Progenitor cell of endocrine pancreas (in vitro differentiated cells): ENCODE data around the gene GSX2. TPM values are rescaled to one million over a fixed set of nuclear protein-coding genes. Genes with fewer than 3 reads are reported as not detected.

Experiments
- DNase-seq: peaks from one replicate; pipeline ENCODE4 v3.0.0; 2021; ENCODE audit warnings: low spot score; ENCODE audit not compliant: unreplicated experiment
- H3K27ac Mint-ChIP-seq: 2 replicates; pipeline ENCODE4 v1.8.0; 2021; ENCODE audit warnings: mild to moderate bottlenecking, moderate library complexity, mixed read lengths
- H3K27me3 Mint-ChIP-seq: 2 replicates; pipeline ENCODE4 v1.8.0; 2021; ENCODE audit warnings: mixed read lengths
- H3K36me3 Mint-ChIP-seq: 2 replicates; pipeline ENCODE4 v1.8.0; 2022; ENCODE audit warnings: mixed read lengths; ENCODE audit not compliant: insufficient read depth
- H3K4me1 Mint-ChIP-seq: 2 replicates; pipeline ENCODE4 v1.8.0; 2021; ENCODE audit warnings: low read depth, mixed read lengths
- H3K4me3 Mint-ChIP-seq: 2 replicates; pipeline ENCODE4 v1.8.0; 2021; ENCODE audit warnings: low read depth, mild to moderate bottlenecking, moderate library complexity, mixed read lengths
- H3K9me3 Mint-ChIP-seq: 2 replicates; pipeline ENCODE4 v1.8.0; 2021; ENCODE audit warnings: low read depth, mixed read lengths
- CTCF ChIP-seq: fragments of 200-600 bp; sonication (generic); IDR thresholded peaks from one replicate; pipeline ENCODE4 v1.5.0; 2021; ENCODE audit warnings: antibody characterized with exemption, mild to moderate bottlenecking; ENCODE audit not compliant: unreplicated experiment
- total RNA-seq: library from RNA; stranded (reverse); gene quantifications from 2 replicates; pipeline ENCODE4 v1.2.1, GENCODE V29; 2021

The GSX2 gene
- total RNA-seq, 1 donor from 2014 or later = not detected

GRCh38 chr4:54066088-54066415 is 33.9 kb upstream of the GSX2 start:
- DNase-seq = no peak
- H3K36me3 Mint-ChIP-seq = no peaks in the 10 kb centered on the region
- peaks cover 22% of the 10 kb centered on the region for H3K4me1 Mint-ChIP-seq
- TF ChIP-seq CTCF = no peak
- H3K4me3 Mint-ChIP-seq = no peak overlapping the region
- H3K9me3 Mint-ChIP-seq = no peaks in the 10 kb centered on the region
- H3K27ac Mint-ChIP-seq = no peak overlapping the region
- H3K27me3 Mint-ChIP-seq = peaks cover 16% of the 10 kb centered on the region

GRCh38 chr4:54066718-54067129 is 33.2 kb upstream of the GSX2 start:
- Mint-ChIP-seq H3K27me3 (peaks cover 16% of the 10 kb centered on the region), H3K4me1 (peaks cover 19% of the 10 kb centered on the region), H3K9me3 (no peaks in the 10 kb centered on the region), H3K4me3 (peak overlapping the region; percentile 11), H3K27ac (no peak overlapping the region), H3K36me3 (no peaks in the 10 kb centered on the region)
- no peak for DNase-seq
- no peak for TF ChIP-seq CTCF

GRCh38 chr4:54067166-54067565 is 32.8 kb upstream of the GSX2 start:
- no peak overlapping the region for H3K27ac Mint-ChIP-seq
- H3K9me3 Mint-ChIP-seq = no peaks in the 10 kb centered on the region
- no peak overlapping the region for H3K4me3 Mint-ChIP-seq
- no peak for TF ChIP-seq CTCF
- no peaks in the 10 kb centered on the region for H3K36me3 Mint-ChIP-seq
- H3K4me1 Mint-ChIP-seq = peaks cover 16% of the 10 kb centered on the region
- H3K27me3 Mint-ChIP-seq = peaks cover 16% of the 10 kb centered on the region
- no peak for DNase-seq

GRCh38 chr4:54073271-54073880 is 26.6 kb upstream of the GSX2 start:
- Mint-ChIP-seq H3K27ac (no peak overlapping the region), H3K4me1 (no peaks in the 10 kb centered on the region)

GRCh38 chr4:54074381-54074780 is 25.6 kb upstream of the GSX2 start:
- TF ChIP-seq CTCF = no peak
- Mint-ChIP-seq H3K4me3 (no peak overlapping the region), H3K36me3 (no peaks in the 10 kb centered on the region), H3K27ac (no peak overlapping the region), H3K27me3 (peaks cover 16% of the 10 kb centered on the region), H3K4me1 (no peaks in the 10 kb centered on the region), H3K9me3 (no peaks in the 10 kb centered on the region)
- DNase-seq = no peak

More at GRCh38 chr4:54073271-54073880, 26.6 kb upstream of the GSX2 start:
- Mint-ChIP-seq H3K9me3 (no peaks in the 10 kb centered on the region), H3K4me3 (no peak overlapping the region), H3K27me3 (peaks cover 17% of the 10 kb centered on the region), H3K36me3 (no peaks in the 10 kb centered on the region)
- no peak for DNase-seq
- no peak for TF ChIP-seq CTCF
